Stimulated activated CD4-positive, alpha-beta T cell treated with anti-CD3 and anti-CD28 coated beads, Interleukin-1b, Interleukin-23, amount 100 ng/mL, for 1 hour (primary cell): ENCODE data around the gene SUCLG1.
"Not testable (repeated sequence)": the region's sequence is repeated elsewhere in the genome, so short reads cannot be mapped to it uniquely, and the experiment has no call there.

Source experiments
- DNase-seq, 2 donors: peaks; one replicate each; pipeline ENCODE4 v3.0.0-alpha.2; 2020; ENCODE audit warnings: low read depth in 2 of 2

Gene SUCLG1

GRCh38 chr2:84421197-84421596 lies 37.9 kb downstream of the SUCLG1 start:
- DNase-seq = no peak

DNA sequence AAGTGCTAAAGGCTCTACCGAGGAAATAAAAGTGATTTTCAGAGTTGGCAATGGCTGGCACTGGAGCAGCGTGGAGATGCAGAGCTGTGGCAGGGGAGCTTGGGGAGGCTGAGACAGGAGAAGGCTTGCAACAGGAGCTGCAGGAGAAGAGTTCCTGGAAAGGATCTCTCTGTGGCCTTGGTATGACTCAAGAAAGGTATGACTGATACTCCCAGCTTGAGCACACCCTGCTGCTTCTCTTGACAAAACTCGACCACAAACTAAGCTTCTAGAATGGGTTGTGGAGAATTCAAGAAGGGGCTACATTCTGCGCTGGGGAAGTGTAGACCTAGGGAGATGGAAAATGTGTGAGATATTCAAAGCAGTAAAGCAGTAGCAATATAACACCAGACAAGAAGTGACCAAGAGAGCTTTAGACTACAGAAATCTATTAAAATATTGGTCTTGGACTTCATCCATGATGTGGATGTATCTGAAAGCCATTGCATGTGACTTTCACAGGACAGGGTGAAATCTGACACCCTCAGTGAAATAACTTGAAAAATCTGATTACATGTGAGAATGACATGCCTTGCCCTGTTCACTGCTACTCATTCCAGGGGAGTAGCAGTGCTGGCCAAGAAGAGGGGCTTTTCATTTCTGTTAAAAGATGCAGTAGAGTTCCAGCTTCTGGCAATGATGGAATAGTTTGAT lies 41.5 kb downstream of the SUCLG1 start:
- DNase-seq = no peak

GRCh38 chr2:84409531-84409930 lies 49.5 kb downstream of the SUCLG1 start:
- no peak for DNase-seq

- DNase-seq = not testable (repeated sequence)
These were observed 57.0 kb downstream of the SUCLG1 start for GRCh38 chr2:84402111-84402510.

DNA sequence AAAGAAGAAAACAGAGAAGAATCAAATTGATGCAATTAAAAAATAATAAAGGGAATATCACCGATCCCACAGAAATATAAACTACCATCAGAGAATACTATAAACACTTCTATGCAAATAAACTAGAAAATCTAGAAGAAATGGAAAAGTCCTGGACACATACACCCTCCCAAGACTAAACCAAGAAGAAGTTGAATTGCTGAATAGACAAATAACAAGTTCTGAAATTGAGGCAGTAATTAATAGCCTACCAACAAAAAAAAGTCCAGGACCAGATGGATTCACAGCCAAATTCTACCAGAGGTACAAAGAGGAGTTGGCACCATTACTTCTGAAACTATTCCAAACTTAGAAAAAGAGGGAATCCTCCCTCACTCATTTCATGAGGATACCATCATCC lies 59.2 kb downstream of the SUCLG1 start:
- DNase-seq = not testable (repeated sequence)

DNA sequence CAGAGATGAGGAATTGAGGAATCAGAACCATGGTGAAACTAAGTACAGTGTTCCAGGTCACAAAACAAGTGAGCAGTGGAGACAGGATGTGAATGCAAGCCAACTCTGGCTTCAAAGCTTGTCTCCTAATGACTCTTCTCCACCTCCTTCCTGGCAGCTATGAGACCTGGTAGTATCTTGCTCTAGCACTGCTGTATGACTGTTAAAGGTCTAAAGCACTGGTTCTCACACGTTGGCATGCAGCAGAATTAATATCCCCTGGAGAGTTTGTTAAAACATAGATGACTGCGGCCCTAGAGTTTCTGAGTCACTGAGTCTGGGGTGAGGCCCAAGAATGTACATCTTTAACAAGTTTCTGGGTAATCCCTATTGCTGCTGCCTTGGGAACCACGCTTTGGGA lies 63.3 kb downstream of the SUCLG1 start:
- DNase-seq = no peak

- no peak for DNase-seq
These were observed 64.5 kb downstream of the SUCLG1 start for GRCh38 chr2:84394628-84395027.

DNA sequence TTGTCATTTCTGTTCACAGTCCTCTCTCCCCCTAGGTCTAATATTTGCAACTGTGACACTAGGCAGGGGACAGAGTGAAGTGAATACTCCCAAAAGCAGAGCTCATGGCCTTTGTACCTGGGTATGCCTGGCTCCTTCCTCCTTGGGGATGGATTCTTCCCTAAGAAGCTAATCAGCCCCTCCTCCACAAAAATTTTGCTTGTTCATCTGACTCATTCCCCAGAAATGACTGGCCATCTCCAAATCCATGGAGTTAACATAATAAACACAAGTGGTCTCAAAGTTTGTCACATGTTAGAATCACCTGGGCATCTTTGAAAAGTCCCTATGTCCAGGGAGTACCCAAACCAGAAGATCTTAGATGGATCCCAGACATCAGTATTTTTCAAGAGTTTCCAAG lies 65.3 kb downstream of the SUCLG1 start:
- no peak for DNase-seq

GRCh38 chr2:84389794-84390193 lies 69.3 kb downstream of the SUCLG1 start:
- DNase-seq = no peak

DNA sequence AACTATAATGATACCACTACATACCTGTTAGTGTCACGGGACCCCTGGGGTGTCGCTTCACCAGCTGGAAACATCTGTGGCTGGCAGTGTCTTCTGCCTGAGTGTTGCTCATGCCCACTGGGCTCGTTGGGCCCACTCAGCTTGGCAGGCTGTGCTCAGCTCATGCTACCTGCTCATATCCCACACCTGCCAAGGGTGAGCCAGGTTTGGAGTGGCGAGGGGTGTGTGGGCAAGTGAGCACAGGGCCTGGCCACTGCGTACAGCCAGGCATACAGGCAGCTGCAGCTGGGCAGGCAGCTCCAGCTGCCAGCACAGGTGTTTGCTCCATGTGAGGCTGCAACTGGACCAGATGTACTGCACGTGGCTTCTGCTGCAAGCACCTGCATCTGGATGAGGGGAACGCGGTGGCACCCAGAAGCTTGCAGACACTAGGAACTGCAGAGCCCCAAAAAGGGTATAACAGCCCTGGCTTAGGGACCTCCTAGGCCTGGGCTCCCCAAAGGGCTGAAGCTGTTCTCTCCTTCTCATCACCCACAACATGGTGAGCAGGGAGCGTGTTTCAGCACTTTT lies 70.1 kb downstream of the SUCLG1 start:
- no peak for DNase-seq

- DNase-seq = no peak
These were observed 70.9 kb downstream of the SUCLG1 start for GRCh38 chr2:84388133-84388532.

DNA sequence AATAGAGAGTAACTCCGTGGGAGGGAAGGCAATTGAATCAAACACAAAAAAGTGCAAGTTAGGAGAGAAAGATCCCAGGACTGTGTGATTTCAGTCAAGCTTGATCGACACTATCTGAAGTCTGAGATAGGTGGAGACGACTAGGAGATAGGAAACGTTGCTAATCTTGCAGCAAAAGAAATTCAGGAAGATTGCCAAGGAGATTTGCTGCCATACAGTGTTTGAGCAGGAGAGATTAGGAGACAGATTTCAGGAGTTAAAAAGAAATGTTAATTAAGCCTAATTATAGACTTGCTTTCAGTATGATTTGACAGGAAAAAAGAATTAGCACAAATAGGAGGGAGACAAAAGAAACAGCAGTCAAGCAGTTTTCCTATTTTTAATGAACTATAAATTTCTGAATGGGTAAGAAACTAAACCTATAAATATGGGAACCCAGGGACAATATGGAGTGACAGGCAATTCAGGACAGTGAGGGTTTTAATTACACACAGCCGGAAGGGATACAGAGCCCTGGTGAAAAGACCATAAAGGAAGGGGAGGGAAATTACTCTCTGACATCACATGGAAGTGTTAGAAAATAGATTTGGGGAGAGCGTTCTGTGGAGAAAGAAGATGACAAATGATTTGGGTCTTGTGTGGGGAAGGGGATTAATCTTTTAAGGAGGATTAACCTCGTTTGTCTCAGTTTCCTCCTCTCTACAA lies 72.6 kb downstream of the SUCLG1 start:
- DNase-seq = no peak

GRCh38 chr2:84383271-84383670 lies 75.8 kb downstream of the SUCLG1 start:
- no peak for DNase-seq

- DNase-seq = no peak
These were observed 78.2 kb downstream of the SUCLG1 start for GRCh38 chr2:84380875-84381274.

DNA sequence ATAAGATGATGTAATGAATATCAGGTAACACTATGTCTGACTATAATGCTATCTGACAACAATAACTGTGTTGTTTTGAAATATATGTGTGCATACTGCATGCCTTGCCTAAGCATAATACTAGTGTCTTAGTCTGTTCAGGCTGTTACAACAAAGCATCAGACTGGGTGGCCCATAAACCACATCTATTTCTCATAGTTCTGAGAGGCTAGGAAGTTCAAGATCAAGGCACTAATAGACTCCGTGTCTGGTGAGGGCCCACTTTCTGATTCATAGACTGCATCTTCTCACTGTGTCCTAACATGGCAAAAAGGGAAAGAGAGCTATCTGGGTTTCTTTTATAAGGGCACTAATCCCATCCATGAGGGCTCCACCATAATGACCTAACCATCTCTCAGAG lies 80.1 kb downstream of the SUCLG1 start:
- no peak for DNase-seq

- no peak for DNase-seq
These were observed 84.1 kb downstream of the SUCLG1 start for GRCh38 chr2:84375020-84375419.

DNA sequence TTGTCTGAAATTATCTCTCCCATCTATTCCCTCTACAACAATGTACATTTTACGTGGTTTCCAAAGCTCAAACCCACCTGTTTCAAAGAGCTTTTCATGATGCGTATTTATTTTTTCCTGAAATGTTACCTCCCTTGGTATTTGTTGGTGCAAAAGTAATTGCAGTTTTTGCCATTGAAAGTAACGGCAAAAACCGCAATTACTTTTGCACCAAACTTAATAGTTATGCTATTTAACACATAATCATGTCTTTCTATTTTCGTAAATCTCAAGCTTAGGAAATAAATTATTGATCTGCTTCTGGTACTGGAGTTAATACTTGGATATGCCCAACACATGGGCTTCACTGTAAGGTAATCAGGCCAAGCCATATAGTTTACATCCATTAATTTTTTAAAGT lies 85.2 kb downstream of the SUCLG1 start:
- DNase-seq = no peak
